ENCODE results near the gene KLRC4. TPM values are rescaled to one million over a fixed set of nuclear protein-coding genes. Genes with fewer than 3 reads are reported as not detected.
A peak's percentile ranks its signal among the peaks of the same experiment; 100 is the strongest.
"Not testable (repeated sequence)": the region's sequence is repeated elsewhere in the genome, so short reads cannot be mapped to it uniquely, and the experiment has no call there.

Gene KLRC4
- total RNA-seq, 6 donors from 2014 or later, result 0.51 to 4.2 (median 3.0) TPM; not detected in 1

DNA sequence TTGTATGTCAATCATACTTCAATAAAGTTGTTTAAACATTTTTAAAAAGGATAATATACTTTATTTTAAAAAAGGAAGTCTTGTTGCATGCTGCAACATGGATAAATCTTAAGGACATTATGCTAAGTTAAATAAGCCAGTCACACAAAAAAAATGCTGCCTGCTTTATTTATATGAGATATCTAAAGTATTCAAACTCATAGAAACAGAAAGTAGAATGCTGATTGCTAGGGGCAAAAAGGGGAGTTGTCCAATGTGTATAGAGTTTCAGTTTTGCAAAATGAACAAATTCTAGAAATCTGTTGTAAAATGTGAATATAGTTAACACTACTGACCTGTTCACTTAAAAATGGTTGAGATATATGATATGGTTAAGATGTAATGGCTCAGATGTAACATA lies 8.7 kb downstream of the KLRC4 start:
- DNase-seq (no peak), ATAC-seq (ENCODE audit: low FRiP score in 2 of 2) (no peak)
- Histone ChIP-seq H3K27ac (no peak overlapping the region), H3K4me1 (peaks cover 0 to 3% (median under 1%) of the 10 kb centered on the region in 4 donors), H3K4me3 (no peak overlapping the region), H3K36me3 (no peaks in the 10 kb centered on the region), H3K9me3 (no peaks in the 10 kb centered on the region), H3K27me3 (no peaks in the 10 kb centered on the region)
- TF ChIP-seq EP300 (IDR thresholded peaks at IDR 0.05) (no peak), POLR2AphosphoS5 (IDR thresholded peaks at IDR 0.05) (no peak), POLR2A (IDR thresholded peaks at IDR 0.05) (no peak)
- TF ChIP-seq, protein P1, sequence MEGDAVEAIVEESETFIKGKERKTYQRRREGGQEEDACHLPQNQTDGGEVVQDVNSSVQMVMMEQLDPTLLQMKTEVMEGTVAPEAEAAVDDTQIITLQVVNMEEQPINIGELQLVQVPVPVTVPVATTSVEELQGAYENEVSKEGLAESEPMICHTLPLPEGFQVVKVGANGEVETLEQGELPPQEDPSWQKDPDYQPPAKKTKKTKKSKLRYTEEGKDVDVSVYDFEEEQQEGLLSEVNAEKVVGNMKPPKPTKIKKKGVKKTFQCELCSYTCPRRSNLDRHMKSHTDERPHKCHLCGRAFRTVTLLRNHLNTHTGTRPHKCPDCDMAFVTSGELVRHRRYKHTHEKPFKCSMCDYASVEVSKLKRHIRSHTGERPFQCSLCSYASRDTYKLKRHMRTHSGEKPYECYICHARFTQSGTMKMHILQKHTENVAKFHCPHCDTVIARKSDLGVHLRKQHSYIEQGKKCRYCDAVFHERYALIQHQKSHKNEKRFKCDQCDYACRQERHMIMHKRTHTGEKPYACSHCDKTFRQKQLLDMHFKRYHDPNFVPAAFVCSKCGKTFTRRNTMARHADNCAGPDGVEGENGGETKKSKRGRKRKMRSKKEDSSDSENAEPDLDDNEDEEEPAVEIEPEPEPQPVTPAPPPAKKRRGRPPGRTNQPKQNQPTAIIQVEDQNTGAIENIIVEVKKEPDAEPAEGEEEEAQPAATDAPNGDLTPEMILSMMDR (IDR thresholded peaks at IDR 0.05), result no peak

DNA sequence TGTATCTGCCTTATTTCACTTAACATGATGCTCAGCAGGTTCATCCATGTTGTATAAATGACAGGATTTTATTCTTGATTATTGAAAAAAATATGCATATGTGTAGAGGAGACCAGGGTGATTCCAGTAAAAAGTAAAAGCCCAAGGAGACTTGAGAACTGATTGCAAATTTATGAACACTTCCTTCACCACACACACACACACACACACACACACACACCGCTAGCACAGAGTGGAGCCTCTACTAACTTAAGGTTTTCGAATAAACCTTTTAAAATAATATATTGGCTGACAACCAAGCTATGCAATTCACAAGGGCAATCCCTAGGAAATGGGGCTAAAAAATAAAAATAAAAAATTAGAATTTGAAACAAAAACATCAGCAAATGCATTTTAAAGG lies 11.4 kb downstream of the KLRC4 start:
- H3K27me3 ChIP-seq, result no peaks in the 10 kb centered on the region
- peaks cover 0 to 10% (median 6%) of the 10 kb centered on the region in 4 donors for H3K4me1 ChIP-seq
- H3K9me3 ChIP-seq, result no peaks in the 10 kb centered on the region
- no peaks in the 10 kb centered on the region for H3K36me3 ChIP-seq
- WGBS, 2 donors, result 72 to 91% methylated on average over 2 of the region's 2 CpGs
- ATAC-seq (ENCODE audit: low FRiP score in 2 of 2) (no peak), DNase-seq (no peak)
- no peak overlapping the region for H3K4me3 ChIP-seq
- no peak for TF ChIP-seq POLR2AphosphoS5 (IDR thresholded peaks at IDR 0.05)
- TF ChIP-seq, protein P1 (IDR thresholded peaks at IDR 0.05), result no peak
- TF ChIP-seq POLR2A (IDR thresholded peaks at IDR 0.05), result no peak
- no peak for TF ChIP-seq EP300 (IDR thresholded peaks at IDR 0.05)
- no peak overlapping the region for H3K27ac ChIP-seq

DNA sequence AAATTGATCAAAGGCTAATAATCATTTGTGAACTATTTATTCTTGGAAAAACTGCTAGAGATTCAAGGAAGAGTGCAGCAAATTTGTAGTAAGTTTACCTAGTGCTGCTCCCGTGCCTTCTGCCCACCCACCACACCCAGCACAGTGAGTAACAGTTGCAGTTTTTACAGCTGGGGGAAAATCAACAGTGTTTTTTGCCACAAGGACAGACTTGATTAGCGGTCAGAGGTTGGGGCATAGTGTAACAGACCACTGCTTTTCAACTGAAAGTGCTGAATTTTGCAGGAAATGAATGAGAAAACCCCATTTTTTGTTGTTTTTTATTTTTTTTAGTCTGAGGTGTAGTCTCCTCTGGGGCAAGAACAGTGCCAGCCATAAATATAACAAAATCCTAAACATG lies 12.3 kb downstream of the KLRC4 start:
- Histone ChIP-seq H3K4me3 (no peak overlapping the region), H3K27me3 (no peaks in the 10 kb centered on the region), H3K4me1 (peaks cover 5 to 14% (median 11%) of the 10 kb centered on the region in 4 donors), H3K36me3 (no peaks in the 10 kb centered on the region), H3K9me3 (no peaks in the 10 kb centered on the region), H3K27ac (no peak overlapping the region)
- 52 to 70% methylated on average over 2 of the region's 2 CpGs for WGBS, 2 donors
- ATAC-seq (ENCODE audit: low FRiP score in 2 of 2) (no peak), DNase-seq (no peak)
- TF ChIP-seq EP300 (IDR thresholded peaks at IDR 0.05), result no peak
- no peak for TF ChIP-seq POLR2A (IDR thresholded peaks at IDR 0.05)
- TF ChIP-seq POLR2AphosphoS5 (IDR thresholded peaks at IDR 0.05), result no peak
- TF ChIP-seq, protein P1 (IDR thresholded peaks at IDR 0.05), result no peak

DNA sequence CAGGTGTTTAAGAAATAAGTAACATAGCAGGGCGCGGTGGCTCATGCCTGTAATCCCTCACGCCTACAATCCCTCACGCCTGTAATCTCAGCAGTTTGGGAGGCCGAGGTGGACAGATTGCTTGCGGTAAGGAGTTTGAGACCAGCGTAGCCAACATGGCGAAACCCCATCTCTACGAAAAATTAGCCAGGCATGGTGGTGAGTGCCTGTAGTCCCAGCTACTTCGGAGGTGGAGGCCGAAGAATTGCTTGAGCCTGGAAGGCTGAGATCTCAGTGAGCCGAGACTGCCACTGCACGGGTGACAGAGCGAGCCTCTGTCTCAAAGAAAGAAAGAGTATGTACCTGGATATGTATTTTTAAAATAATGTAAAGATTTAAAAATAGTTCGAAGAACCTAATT lies 13.4 kb downstream of the KLRC4 start:
- not testable (repeated sequence) for DNase-seq; H3K36me3 ChIP-seq; H3K9me3 ChIP-seq; H3K27me3 ChIP-seq; ATAC-seq (ENCODE audit: low FRiP score in 2 of 2)
- H3K27ac ChIP-seq, result peak overlapping the region in 2 of 4 donors; percentile 35 to 46
- H3K4me3 ChIP-seq, result peak overlapping the region in 1 of 4 donors; percentile 2
- peaks cover 5 to 22% (median 17%) of the 10 kb centered on the region in 4 donors for H3K4me1 ChIP-seq
- 88 to 89% methylated on average over 15 of the region's 15 CpGs for WGBS, 2 donors

DNA sequence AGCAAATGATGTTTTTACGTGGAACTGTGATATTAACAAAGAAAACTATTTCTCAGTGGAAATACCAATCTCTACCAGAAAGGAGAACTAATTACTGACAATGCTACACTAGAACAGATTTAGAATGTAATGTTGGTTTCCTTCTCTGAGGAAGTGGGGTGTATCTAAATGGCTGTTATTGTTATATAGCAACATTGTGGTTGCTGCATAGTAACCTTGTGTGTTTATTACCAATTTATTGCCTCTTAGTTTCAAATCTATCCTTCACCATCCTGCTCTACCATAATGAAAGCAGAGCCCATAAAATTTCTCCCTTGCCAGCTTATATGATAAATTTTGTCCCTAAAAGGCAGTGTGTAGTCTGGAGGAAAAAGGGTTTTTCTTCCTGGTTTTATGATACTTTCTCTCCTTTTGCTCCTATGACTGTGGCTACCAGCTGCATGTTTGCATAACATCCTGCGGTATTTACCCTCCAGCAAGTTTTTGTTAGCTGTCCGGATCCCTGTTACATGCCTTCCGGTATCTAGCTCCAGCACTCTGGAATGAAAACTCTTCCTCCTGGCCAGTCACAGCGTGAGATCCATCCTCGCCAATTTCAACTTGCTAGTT lies 14.1 kb downstream of the KLRC4 start:
- no peaks in the 10 kb centered on the region for H3K36me3 ChIP-seq
- DNase-seq (no peak), ATAC-seq (ENCODE audit: low FRiP score in 2 of 2) (peak; percentile 46 to 86)
- peak overlapping the region in 1 of 4 donors; percentile 2 for H3K4me3 ChIP-seq
- H3K27me3 ChIP-seq, result no peaks in the 10 kb centered on the region
- 17 to 25% methylated on average over 6 of the region's 6 CpGs for WGBS, 2 donors
- TF ChIP-seq, protein P1 (IDR thresholded peaks at IDR 0.05), result no peak
- TF ChIP-seq EP300 (IDR thresholded peaks at IDR 0.05), result no peak
- TF ChIP-seq POLR2AphosphoS5 (IDR thresholded peaks at IDR 0.05), result peak in 1 of 2 donors; percentile 25
- H3K9me3 ChIP-seq, result no peaks in the 10 kb centered on the region
- peaks cover 5 to 22% (median 17%) of the 10 kb centered on the region in 4 donors for H3K4me1 ChIP-seq
- H3K27ac ChIP-seq, result peak overlapping the region; percentile 3 to 46 (median 26)

DNA sequence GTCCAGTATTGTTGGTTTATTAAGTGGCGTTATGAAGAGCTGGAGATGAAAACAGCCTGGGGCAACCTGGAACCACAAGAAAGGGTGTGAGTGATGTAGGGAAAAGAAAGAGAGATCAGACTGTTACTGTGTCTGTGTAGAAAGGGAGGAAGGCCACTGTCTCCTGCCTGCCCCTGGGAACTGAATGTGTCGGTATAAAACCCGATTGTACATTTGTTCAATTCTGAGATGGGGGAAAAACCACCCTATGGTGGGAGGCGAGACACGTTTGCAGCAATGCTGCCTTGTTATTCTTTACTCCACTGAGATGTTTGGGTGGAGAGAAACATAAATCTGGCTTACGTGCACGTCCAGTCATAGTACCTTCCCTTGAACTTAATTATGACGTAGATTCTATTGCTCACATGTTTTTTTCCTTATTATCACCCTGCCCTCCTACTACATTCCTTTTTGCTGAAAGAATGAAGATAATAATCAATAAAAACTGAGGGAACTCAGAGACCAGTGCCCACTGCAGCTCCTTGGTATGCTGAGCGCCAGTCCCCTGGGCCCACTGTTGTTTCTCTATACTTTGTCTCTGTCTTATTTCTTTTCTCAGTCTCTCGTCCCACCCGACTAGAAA lies 14.9 kb downstream of the KLRC4 start:
- H3K9me3 ChIP-seq; DNase-seq; H3K27me3 ChIP-seq; H3K36me3 ChIP-seq; H3K4me3 ChIP-seq; ATAC-seq (ENCODE audit: low FRiP score in 2 of 2): not testable (repeated sequence)
- peak overlapping the region in 2 of 4 donors; percentile 3 to 18 for H3K27ac ChIP-seq
- whole genome bisulfite sequencing, 2 donors, result 80 to 87% methylated on average over 11 of the region's 11 CpGs
- peaks cover 5 to 22% (median 17%) of the 10 kb centered on the region in 4 donors for H3K4me1 ChIP-seq
